Hematopoietic multipotent progenitor cell treated with erythropoietin and hydrocortisone succinate and interleukin-3 and kit ligand, for 15 days (in vitro differentiated cells): Measurements from ENCODE around the gene B3GALT6.
"Not testable (repeated sequence)": the region's sequence is repeated elsewhere in the genome, so short reads cannot be mapped to it uniquely, and the experiment has no call there.

Experiments used
- DNase-seq: peaks from one replicate; pipeline ENCODE4 v3.0.0-alpha.2; 2015; ENCODE audit warnings: low spot score

The B3GALT6 gene

DNA sequence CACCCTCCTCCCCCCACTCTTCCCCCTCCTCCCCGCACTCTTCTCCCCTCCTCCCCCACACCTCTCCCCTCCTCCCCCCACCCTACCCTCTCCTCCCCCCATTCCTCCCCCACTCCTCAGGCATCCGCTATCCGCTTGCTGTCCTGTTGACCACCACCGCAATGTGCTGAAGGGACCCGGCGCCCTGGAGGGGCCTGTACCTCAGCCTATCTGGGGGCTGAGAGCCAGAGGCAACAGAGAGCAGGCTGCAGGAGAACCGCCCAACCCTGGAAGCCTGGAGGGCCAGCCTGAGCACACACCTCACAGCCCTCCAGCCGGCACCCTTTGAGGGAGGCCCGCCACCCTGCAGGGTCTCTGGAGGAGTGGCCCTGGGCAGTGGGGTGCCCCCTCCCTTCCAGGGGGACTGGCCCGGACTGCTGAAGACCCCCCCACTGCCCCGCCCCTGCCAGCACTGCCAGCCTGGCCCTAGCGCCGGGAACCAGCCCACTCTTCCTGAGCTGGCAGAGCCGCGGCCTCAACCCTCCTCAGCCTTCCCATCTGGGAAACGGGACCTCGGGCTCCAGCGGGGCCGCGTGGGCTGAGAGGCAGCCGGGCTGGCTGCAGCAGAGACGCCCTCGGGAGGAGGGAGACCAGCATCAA is 13.3 kb downstream of the B3GALT6 start:
- no peak for DNase-seq

DNA sequence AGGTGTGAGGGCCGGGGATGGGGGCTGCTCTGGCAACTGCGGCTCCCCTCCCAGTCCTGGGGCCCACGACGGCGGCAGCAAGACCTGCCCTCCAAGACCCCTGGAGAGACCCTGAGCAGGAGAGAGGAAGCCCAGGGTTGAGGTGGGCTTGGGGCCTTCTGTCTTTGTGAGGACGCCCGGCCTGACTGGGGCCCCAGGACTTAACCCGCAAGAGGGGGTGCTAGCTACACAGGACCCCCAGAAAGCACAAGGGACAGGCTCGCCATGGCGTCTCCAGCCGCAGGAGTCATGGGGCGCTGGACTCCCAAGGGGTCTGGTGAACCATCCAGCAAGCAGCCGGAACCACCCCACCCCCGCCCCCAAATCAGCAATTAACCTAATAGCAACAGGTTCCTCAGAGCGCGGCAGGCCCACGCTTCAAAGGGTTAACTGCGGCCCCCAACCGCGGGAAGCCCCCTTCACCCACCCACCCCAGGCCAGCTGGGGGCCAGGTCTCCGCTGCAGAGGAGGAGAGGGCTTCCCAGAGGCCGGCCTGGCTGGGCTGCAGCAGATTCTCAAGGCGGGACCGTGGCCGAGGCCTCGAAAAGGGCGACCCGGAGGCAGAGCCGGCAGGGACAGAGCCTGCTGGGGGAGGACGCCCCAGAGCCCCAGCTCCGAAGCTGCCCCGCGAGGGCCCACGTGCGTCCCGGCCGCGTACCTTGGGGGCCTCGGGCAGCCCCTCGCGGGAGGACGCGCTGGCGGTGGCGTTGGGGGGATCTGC is 14.0 kb downstream of the B3GALT6 start:
- no peak for DNase-seq

DNA sequence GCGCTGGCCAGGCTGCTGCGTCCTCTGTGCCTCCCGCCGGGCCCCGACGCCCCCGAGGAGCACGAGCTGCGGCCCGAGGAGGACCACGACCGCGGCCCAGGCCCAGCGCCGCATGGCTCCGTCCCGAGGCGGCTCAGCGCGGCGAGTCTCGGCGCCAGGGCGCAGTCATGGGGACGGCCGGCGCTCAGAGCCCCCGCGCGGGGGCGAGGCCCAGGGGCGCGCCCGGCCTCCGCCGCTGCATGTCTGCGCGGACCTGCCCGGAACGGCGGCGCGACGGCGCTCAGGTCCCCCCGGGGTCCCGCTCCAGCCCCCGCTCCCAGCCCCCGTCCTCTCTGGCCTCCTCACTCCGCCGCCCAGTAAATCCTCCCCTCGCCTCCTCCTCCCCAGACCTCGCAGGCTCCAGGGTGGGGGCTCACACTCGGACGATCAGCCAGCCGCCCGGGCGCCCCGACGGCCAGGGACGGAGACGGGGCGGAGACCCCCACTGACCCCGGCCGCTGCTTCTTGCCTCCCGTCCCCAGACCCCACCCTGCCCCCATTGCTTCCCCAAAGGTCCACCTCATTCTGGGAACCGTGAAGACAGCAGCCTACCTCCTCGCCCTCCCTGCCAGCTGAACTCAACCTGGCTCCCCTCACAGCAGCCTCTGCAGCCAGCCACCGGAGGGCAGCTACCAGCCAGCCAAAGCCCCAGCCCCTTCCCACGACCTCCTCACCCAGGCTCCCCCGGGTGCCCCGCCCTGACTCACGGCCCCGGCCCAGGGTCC is 14.7 kb downstream of the B3GALT6 start, which contains the start of gene C1QTNF12:
Gene C1QTNF12, minus strand, starts transcription at position 146 of the 764 bp plus-strand sequence. Its CDS starts 32 bp downstream, at position 114.
- DNase-seq: no peak

GRCh38 chr1:1247341-1247913 is 15.4 kb downstream of the B3GALT6 start:
- no peak for DNase-seq

- not testable (repeated sequence) for DNase-seq
Measured at GRCh38 chr1:1248009-1248913, 16.2 kb downstream of the B3GALT6 start.

GRCh38 chr1:1250786-1251284 is 18.8 kb downstream of the B3GALT6 start:
- no peak for DNase-seq

GRCh38 chr1:1253314-1253713 is 21.3 kb downstream of the B3GALT6 start:
- DNase-seq: no peak

GRCh38 chr1:1253972-1254666 is 22.1 kb downstream of the B3GALT6 start:
- DNase-seq: no peak

DNA sequence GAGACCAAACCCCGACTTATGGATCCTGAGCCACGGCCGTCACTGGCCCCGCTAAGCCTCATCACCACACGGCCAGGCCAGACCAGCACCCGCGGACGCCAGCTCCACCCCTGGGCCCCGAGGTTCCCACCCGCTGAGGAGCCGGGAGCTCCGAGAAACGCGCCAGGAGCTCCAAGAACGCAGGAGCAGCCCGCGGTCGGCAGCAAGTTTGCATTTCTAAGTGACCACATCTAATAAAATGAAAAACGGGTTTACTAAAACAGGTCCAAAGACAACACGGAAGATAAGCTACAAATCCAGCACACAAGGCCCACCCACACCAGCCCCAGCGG is 22.6 kb downstream of the B3GALT6 start:
- no peak for DNase-seq

DNA sequence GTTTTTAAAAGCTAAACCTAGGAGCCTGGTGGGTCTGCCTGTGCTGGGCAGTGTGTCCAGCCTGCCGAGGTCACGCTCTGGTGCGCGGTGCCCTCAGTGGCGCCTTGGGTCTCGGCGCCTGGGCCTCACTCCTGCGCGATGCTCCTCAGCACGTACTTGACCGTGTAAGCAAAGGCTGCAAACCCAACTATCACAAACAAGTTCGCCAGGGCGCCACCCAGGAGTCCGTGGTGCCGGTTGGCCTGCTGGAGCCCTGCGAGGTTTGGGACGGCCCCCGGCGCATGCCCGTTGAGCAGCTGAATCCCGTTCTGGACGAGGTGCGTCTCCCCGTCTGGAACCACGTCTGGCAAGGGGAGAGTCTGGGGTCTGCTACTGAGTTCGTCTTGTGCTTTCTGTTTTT is 23.0 kb downstream of the B3GALT6 start:
- DNase-seq: no peak

- DNase-seq: no peak
Measured at GRCh38 chr1:1255611-1256010, 23.6 kb downstream of the B3GALT6 start.

DNA sequence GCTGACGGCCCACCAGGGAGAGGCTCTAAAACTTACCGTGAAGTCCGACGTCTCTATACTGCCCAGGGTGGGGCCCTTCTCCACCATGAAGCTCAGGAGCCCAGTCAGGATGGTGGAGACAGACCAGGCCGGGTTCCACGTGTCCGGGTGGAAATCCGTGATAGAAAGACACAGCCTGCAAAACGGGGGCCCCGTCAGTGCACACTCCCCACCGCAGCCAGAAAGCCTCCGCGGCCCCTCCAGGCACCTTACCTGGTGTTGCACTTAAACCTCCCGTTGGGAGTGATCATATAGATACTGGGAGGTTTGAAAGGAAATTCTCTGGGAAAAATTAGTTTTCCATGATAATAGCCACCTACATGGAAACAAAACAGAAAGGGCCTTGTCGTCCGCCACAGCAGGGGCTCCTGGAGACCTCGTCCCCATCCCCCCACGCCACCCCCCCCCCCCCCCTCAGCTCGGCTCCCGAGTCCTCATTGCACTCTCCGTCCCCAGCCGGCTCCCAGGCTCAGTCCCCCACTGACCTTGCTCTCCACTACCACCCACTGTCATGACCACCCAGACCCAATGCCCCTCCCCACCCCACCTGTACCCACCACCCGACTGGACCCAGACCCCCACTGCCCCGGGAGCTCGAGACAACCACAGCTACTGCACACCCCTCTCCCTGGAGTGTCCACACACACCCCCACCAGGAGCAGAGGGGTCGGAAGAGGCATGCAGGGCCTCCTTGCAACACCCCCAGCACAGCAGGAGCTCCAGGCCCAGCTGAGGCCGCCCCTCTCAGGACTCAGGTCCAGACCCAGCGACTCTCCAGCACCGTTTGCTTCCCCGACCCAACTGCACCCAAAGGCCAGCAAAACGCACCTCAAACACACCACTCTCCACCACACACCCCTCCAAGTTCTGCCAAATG is 25.2 kb downstream of the B3GALT6 start:
- DNase-seq: no peak

DNA sequence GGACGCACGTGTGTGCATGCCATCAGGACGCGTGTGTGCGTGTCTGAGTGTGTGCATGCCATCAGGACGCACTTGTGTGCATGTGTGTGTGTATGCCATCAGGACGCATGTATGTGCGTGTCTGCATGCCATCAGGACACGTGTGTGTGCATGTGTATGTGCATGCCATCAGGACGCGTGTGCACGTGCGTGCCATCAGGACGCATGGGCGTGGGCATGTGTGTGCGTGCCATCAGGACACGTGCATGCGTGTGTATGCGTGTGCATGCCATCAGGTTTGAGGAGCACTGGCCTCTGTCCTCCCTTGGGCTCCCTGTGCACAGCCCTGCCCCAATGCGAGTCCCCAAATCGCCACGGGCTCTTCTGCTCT is 27.1 kb downstream of the B3GALT6 start:
- DNase-seq: no peak

DNA sequence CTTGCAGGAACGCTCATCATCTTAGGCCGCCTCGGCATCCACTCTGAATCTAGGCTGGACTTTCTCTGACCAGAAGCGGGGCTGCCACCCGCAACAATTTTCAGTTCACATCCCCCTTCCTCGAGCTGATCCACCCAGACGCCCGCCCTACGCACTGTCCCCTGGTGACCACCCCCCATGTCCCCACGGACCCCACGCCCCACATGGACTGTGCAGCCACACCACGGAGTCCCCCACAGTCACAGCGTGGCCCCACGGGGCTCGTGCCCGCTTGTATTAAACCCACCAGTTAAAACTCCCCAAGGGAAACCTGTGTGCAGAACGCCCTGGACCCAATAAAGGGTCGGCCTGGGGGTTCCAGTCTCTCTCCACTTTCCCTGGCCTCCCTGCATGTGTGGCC is 27.5 kb downstream of the B3GALT6 start:
- no peak for DNase-seq

GRCh38 chr1:1259951-1260600 is 28.0 kb downstream of the B3GALT6 start:
- peak; percentile 36 for DNase-seq

DNA sequence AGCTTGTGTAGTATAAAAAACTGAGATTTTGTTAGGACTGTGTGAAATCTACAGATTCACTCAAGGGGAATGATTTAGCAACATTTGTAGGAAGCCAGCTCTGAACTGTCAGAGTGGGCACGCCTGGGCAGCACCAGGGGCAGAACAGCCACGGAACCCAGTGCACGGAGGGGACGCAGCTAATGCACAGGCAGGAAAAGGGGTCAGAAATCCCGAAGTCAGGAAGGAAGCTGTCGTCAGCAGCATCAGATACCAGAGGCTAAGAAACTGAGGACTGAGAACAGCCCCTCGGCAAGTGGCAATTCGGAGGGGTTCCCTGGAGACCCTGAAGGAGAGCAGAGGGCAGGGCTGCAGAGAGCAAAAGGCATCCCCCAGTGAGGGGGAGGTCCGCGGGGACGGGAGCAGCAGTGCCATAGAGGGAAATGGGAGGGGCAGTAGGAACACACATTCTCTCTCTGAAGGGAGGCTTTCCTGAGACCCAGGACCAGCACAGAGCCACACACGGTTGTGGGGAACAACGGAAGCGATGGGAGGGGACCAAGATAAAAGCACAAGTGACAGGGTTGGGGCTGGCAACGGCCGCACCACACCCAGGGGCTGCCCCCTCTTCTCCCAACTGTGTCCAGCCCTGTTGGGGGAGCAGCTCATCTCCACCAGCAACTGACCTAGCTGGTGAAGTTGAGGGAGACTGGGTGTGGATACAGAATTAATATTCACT is 29.0 kb downstream of the B3GALT6 start:
- DNase-seq: no peak

DNA sequence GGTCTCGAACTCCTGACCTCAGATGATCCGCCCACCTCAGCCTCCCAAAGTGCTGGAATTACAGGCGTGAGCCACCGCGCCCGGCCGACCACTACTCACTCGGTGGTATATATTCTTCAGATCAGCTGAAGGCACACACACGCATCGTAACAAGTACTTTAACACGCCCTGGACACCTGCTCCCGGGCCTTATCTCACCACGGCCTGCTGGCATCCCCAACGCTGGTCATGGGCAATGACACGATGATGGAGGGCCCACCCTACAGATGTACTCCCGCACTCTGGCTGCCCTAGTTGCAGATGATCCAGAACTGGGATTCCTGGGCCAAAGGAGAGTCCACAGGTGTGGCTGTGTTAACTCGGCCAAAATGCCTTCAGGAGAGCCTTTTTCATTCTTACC is 30.0 kb downstream of the B3GALT6 start:
- DNase-seq: peak; percentile 67

DNA sequence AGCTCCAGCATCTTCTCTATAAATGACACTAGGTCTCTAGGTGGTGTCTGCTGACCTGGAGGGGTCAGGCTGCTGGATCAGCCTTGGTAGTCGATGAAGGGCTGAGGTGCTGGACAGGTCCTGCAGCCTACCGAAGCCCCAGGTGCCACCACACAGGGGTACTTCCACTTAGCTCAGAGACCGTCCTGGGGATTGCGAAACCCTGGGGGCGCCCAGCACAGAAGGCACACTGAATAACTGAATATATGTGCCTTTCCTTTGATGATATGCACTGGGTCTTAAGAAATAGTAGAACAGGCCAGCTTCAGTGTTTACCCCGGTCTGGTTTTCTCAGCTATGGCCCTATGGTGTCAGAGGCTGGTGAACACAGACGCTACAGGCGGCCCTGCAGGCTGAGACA is 30.7 kb downstream of the B3GALT6 start:
- DNase-seq: no peak

- DNase-seq: no peak
Measured at GRCh38 chr1:1264026-1264425, 32.0 kb downstream of the B3GALT6 start.
